RWPE2 (cell line): Measurements from ENCODE around the gene SELENOM.

Experiments used
- ATAC-seq: fragments of 200-7000 bp; cut with Tn5 transposase; 3 replicates; pipeline ENCODE4 v1.9.1; 2021; ENCODE audit warnings: low read depth
- DNase-seq: peaks from one replicate; pipeline ENCODE4 v3.0.0-alpha.2; 2020; ENCODE audit warnings: low spot score
- H3K27ac ChIP-seq: fragments of 450-650 bp; 2 replicates; pipeline ENCODE4 v1.5.1; 2017; ENCODE audit warnings: mild to moderate bottlenecking; ENCODE audit not compliant: poor library complexity, severe bottlenecking
- H3K27me3 ChIP-seq: fragments of 250-450 bp; sonication (Bioruptor Pico); 2 replicates; pipeline ENCODE4 v1.5.1; 2021; ENCODE audit warnings: mild to moderate bottlenecking, moderate library complexity; ENCODE audit not compliant: insufficient read depth, poor library complexity, severe bottlenecking
- H3K36me3 ChIP-seq: fragments of 250-450 bp; sonication (Bioruptor Pico); 2 replicates; pipeline ENCODE4 v1.5.1; 2020; ENCODE audit warnings: low read depth, mild to moderate bottlenecking, moderate library complexity
- H3K4me1 ChIP-seq: fragments of 250-450 bp; sonication (Bioruptor Pico); 2 replicates; pipeline ENCODE4 v1.5.1; 2021; ENCODE audit warnings: mild to moderate bottlenecking, moderate library complexity; ENCODE audit not compliant: insufficient read depth, poor library complexity, severe bottlenecking
- H3K4me3 ChIP-seq: fragments of 250-450 bp; sonication (Bioruptor Pico); 2 replicates; pipeline ENCODE4 v1.5.1; 2021; ENCODE audit warnings: mild to moderate bottlenecking, moderate library complexity; ENCODE audit not compliant: severe bottlenecking
- H3K9me3 ChIP-seq: fragments of 250-450 bp; sonication (Bioruptor Pico); 2 replicates; pipeline ENCODE4 v1.5.1; 2021; ENCODE audit warnings: mild to moderate bottlenecking, moderate library complexity; ENCODE audit not compliant: severe bottlenecking
- TF ChIP-seq, protein P1 (sequence below): fragments of 450-650 bp; IDR thresholded peaks from one replicate; pipeline ENCODE4 v1.5.1; 2017; ENCODE audit warnings: mild to moderate bottlenecking, moderate library complexity; ENCODE audit not compliant: poor library complexity, severe bottlenecking

SELENOM gene

DNA sequence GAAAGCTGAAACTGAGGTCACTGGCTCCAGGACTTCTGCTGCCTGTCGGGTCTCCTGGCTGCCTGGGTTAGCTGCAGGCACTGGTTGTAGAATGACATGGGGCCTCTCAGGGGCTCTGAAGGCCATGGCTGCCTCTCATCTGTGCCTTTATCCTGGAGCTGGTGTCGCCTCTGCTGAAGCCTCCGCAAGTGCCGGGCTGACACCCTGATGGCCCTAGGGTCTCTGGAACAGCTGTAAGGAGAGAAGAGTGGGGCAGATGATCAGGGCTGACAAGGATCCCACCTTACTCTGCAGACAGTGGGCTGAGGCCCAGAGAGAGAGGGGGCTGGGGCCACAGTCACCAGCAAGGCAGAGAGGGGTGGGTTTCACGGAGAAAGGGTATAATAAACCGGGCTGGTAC lies 28.3 kb upstream of the SELENOM start:
- no peak for ATAC-seq
- Histone ChIP-seq H3K4me3 (no peak overlapping the region), H3K27me3 (no peaks in the 10 kb centered on the region), H3K9me3 (no peaks in the 10 kb centered on the region), H3K27ac (no peak overlapping the region), H3K36me3 (no peaks in the 10 kb centered on the region), H3K4me1 (no peaks in the 10 kb centered on the region)
- DNase-seq = no peak
- TF ChIP-seq, protein P1, sequence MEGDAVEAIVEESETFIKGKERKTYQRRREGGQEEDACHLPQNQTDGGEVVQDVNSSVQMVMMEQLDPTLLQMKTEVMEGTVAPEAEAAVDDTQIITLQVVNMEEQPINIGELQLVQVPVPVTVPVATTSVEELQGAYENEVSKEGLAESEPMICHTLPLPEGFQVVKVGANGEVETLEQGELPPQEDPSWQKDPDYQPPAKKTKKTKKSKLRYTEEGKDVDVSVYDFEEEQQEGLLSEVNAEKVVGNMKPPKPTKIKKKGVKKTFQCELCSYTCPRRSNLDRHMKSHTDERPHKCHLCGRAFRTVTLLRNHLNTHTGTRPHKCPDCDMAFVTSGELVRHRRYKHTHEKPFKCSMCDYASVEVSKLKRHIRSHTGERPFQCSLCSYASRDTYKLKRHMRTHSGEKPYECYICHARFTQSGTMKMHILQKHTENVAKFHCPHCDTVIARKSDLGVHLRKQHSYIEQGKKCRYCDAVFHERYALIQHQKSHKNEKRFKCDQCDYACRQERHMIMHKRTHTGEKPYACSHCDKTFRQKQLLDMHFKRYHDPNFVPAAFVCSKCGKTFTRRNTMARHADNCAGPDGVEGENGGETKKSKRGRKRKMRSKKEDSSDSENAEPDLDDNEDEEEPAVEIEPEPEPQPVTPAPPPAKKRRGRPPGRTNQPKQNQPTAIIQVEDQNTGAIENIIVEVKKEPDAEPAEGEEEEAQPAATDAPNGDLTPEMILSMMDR = no peak

DNA sequence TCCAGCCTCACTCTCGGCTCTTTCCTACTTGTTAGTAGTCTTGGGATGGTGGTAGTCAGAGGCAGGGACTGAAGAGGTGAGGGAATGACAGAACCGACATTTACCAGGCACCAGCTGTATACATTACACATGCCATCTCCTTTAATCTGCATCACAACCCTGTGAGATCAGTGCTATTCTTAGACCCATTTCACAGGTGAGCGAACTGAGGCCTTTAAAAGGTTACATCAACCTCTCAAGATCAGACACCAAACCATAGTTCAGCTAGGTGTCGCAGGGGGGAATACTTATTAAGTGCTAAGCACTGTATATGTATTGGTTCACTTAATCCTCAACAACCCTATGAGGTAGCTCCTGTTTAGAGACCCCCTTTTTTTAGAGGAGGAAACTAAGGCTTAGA lies 27.3 kb upstream of the SELENOM start:
- H3K4me1 ChIP-seq = no peaks in the 10 kb centered on the region
- no peaks in the 10 kb centered on the region for H3K27me3 ChIP-seq
- TF ChIP-seq, protein P1 = no peak
- H3K4me3 ChIP-seq = no peak overlapping the region
- ATAC-seq (no peak), DNase-seq (no peak)
- H3K9me3 ChIP-seq = no peaks in the 10 kb centered on the region
- H3K27ac ChIP-seq = no peak overlapping the region
- no peaks in the 10 kb centered on the region for H3K36me3 ChIP-seq

DNA sequence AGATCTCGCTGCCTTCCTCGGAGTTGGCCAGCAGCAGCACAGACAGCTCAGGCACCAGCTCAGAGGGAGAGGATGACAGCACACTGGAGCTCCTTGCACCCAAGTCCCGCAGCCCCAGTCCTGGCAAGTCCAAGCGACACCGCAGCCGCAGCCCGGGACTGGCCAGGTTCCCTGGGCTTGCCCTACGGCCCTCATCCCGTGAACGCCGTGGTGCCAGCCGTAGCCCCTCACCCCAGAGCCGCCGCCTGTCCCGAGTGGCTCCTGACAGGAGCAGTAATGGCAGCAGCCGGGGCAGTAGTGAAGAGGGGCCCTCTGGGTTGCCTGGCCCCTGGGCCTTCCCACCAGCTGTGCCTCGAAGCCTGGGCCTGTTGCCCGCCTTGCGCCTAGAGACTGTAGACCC lies 26.5 kb upstream of the SELENOM start:
- Histone ChIP-seq H3K27ac (no peak overlapping the region), H3K4me3 (no peak overlapping the region), H3K36me3 (no peaks in the 10 kb centered on the region), H3K4me1 (no peaks in the 10 kb centered on the region), H3K9me3 (no peaks in the 10 kb centered on the region), H3K27me3 (no peaks in the 10 kb centered on the region)
- DNase-seq = no peak
- TF ChIP-seq, protein P1 = no peak
- no peak for ATAC-seq

DNA sequence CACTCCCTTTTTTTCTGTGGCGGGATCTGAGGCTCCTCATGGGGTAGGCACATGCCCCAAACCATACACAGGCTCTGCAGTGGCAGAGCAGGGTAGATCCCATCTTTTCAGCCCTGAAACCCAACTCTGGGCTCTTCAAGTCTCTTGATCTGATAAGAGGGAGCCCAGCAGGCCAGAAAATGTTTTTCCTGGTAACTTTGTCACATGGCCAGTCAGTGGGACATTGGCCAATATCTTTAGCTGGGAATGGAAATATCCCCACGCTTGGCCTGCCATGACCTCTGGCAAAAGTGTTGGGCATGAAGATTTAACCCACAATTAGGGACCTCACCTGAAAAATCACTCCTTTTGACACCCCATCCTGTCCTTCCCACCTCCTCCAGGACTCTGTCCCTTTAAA lies 23.5 kb upstream of the SELENOM start:
- no peak for ATAC-seq
- Histone ChIP-seq H3K36me3 (no peaks in the 10 kb centered on the region), H3K4me3 (no peak overlapping the region), H3K27me3 (no peaks in the 10 kb centered on the region), H3K4me1 (no peaks in the 10 kb centered on the region), H3K27ac (no peak overlapping the region), H3K9me3 (no peaks in the 10 kb centered on the region)
- no peak for DNase-seq
- TF ChIP-seq, protein P1 = no peak

DNA sequence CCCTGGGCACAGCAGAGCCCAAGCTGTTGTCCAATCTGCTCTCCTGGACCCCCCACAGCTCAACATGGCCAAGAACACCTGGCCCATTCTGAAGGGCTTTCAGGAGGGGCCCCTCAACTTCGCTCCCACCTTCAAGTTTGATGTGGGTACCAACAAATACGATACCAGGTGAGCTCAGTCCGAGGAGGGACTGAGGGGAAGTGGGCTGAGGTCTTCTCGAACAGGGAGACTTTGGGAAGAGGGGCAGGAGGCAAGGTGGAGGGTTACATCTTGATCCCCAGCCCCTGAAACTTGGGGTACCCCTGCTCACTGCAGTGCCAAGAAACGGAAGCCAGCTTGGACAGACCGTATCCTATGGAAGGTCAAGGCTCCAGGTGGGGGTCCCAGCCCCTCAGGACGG lies 20.8 kb upstream of the SELENOM start:
- no peaks in the 10 kb centered on the region for H3K36me3 ChIP-seq
- H3K27me3 ChIP-seq = no peaks in the 10 kb centered on the region
- no peak overlapping the region for H3K27ac ChIP-seq
- H3K4me3 ChIP-seq = no peak overlapping the region
- H3K4me1 ChIP-seq = no peaks in the 10 kb centered on the region
- no peak for DNase-seq
- no peaks in the 10 kb centered on the region for H3K9me3 ChIP-seq
- no peak for ATAC-seq
- TF ChIP-seq, protein P1 = no peak
